CD4-positive, alpha-beta T cell treated with Interleukin-15 for 1 hour (primary cell): ENCODE results near the gene STK4.

Source experiments
- DNase-seq: peaks from one replicate; pipeline ENCODE4 v3.0.0-alpha.2; 2020

Gene STK4

DNA sequence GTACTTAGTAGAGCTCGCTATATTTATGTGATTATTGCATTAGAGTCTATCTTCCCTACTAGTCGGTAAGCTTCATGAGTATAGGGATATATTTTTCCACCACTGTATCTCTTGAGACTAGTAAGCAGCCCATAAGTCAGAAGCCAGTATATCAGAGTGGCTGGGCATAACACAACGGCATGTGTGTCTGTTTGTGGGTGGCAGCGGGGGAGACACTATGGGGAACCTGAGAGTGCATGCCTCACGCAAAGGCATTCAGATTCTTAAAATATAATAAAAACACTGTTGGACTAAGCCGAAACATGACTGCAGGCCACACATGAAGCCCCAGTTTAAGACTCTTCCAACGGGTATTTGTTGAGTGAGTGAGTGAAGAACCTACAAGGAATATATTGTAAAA is 126.6 kb downstream of the STK4 start:
- DNase-seq = no peak

GRCh38 chr20:45094201-45094600 is 127.9 kb downstream of the STK4 start:
- no peak for DNase-seq

DNA sequence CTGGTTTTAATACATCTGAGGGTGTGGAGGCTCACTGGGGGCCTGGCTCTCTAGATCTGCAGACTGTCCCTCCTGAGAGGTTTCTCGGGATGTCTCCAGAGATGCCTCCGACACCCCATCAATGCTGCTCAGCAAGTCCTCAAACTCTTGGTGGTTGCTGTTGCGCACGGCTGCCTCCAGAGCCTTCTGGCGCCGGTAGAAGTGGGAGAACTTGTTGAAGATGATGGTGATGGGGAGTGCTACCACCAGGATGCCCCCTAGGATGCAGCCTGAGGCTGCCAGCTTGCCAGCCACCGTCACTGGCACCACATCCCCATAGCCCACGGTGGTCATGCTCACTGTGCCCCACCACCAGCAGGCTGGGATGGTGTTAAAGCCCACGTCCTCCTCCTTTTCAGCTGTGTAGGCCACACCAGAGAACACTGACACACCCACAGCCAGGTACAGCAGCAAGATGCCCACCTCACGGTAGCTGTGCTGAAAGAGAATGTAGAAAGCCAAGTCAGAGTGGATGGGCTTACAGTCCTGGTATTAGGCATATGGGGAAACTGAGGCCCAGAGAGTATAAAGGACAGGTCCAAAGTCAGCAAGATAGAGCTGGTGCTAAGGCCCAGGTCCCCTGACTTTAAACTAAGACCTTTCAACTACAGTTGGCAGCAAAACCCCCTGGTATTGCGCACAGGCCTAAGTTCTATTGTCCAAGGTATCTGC is 128.7 kb downstream of the STK4 start:
- no peak for DNase-seq

DNA sequence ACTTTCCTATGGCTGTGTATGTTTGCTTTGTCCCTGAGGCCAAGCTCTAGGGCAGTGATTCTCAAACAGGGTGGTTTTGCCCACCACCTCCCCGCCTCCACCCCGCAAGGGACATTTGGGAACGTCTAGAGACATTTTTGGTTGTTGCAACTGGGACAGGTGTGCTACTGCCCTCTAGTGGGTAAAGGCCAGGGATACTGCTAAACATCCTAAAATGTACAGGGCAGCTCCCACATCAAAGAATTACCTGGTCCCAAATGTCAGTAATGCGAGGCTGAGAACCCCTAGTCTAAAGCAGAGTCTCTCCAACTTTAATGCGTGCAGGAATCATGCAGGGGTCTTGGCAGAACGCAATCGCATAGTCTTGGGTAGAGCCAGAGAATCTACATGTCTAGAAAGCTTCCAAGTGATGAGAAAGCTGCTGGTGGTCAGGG is 129.5 kb downstream of the STK4 start:
- peak; percentile 50 for DNase-seq

GRCh38 chr20:45096781-45097180 is 130.5 kb downstream of the STK4 start:
- DNase-seq = no peak

GRCh38 chr20:45097485-45098102 is 131.3 kb downstream of the STK4 start:
- peak; percentile 26 for DNase-seq

DNA sequence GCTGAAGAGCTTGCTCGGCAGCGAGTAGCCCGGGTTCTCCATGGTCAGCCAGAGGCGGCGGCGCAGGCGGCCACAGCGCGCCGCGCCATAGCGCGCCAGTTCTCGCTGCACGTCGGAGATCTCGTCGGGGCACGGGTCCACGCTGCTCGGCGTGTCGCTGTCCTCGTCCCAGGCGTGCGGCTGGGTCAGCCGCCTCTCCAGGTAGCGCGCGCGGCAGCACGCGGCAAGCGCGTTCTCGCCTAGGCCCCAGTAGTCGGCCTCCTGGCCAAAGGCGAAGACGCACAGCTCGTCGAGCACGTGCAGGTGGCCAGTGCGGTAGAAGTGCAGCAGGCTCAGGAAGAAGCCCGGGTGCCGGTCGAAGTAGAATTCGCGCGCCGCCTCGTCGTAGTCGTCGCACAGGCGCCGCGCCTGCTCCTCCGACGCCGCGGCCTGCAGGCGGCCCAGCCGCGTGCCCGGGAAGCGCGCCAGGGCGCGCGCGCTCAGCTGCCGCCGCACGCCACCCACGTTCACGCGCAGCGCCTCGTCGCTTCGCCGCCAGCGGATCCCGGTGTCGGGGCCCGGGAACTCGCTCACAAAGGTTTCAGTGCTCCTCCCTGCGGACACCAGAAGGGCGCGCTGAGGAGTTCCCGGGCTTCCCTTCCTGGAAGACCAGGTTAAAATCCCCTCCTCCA is 131.9 kb downstream of the STK4 start:
- DNase-seq = no peak

DNA sequence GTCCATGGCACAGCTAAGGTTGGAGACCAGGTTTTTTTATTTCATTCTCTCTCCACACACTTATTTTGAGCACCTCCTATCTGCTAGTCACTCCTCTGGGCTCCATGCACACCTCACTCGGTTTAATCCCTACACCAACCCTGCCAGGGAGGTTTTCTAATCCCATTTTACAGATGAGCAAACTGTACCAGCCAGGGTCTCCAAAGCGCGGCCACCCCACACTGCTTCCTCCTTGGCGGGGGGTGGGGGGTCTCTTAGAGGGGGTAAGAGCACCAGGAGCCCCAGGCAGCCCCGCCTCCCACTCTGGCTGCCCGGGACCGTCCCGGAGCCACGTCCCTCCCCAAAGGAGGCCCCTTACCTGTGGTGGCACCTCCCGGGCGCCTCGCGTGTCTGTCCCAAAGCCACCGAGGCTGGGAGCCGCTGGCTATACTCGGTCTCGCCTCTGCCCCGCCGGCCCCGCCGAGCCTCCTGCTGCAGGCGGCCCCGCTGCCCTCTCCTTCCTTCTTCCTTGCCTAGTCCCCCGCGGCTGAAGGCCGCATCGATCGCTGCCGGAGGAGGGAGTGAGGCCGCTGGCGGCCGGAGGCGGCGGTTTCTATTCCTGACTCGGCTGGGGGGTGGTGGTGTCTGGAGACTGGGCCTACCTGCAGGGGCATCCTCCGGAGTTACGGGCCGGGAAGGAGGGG is 134.4 kb downstream of the STK4 start, which contains the start of gene KCNS1:
KCNS1 (minus strand) TSS at position 565 of the 683 bp plus-strand sequence. CDS start 1,891 bp downstream, outside the sequence.
- no peak for DNase-seq

DNA sequence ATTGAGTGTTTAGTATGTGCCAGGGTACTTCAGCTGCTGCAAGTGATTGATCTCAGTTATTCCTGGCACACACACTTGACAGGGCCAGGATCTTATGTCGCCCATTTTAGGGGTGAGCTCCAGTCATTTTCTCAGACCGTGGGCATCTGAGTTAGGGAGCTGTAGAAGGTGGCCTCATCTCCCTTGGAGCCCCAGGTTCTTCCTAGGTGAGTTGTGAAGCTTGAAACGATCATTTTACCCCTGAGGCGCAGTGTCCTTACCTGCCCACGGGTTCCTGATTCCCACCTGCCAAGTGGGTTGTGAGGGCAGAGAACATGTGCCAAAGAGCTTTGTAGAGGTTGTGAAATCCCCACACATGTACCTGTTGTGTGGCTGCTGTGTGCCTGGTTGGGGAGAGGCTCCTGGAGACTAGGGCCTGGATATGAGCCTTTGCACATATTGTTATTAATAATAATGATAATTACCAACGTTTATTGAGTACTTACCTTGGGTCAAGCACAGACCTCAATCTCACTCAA is 135.1 kb downstream of the STK4 start:
- no peak for DNase-seq

DNA sequence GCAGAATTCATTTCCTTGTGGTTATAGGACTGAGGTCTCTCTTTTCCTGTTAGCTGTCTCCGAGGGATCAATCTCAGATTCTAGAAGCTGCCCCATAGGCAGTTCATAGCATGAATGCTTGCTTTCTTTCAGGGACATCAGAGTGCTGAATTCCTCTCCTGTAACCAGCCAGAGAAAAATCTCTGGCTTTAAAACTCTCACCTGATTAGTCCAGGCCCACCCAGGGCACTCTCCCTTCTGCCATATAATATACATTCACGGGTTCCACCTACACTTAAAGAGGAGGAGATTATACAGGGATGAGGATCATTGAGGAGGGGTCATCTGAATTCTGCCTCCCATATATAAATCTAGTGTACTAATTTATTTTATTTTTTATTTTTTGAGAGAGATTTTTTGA is 136.8 kb downstream of the STK4 start:
- no peak for DNase-seq

- DNase-seq = no peak
Measured at GRCh38 chr20:45104786-45105185, 138.5 kb downstream of the STK4 start.

- no peak for DNase-seq
Measured at GRCh38 chr20:45105317-45105716, 139.0 kb downstream of the STK4 start.

DNA sequence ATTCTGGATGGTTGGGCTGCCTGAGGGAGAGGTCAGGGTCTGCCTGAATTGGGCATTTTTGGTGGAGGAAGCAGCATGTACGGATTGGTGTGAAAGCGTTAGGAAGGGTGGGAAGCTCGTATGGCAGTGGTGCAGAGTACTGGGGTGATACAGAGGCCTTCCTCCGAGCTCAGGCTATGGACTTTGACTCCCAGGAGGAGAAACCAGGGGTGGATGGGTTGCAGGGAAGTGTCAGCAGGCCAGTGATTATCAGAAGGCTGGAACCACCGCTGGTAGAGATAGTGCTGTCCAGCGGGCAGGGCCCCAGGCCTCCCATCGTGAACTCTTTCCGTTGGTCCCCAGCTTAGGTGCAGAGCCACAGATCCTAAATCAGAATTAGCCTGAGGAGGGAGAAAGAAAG is 143.3 kb downstream of the STK4 start:
- no peak for DNase-seq

- DNase-seq = no peak
Measured at GRCh38 chr20:45110301-45110700, 144.0 kb downstream of the STK4 start.

- no peak for DNase-seq
Measured at GRCh38 chr20:45111285-45111684, 145.0 kb downstream of the STK4 start.

GRCh38 chr20:45111799-45112471 is 145.6 kb downstream of the STK4 start:
- DNase-seq = no peak

DNA sequence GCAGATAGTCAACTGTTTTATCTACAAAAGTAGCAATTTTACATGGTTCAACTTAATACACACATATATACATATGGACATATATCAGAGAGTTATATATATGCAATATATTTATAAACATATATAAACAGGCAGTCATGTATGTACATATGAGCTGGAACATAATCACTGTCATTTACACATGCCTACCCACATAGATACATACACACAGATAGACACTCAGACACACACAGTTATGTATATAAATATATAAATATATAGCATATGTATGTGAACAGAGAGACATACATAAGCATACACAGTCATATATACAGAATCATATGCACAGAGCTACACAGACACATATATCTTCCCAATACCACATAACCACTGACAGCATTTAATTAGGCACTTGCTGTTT is 146.4 kb downstream of the STK4 start:
- no peak for DNase-seq

- no peak for DNase-seq
Measured at GRCh38 chr20:45113865-45114264, 147.6 kb downstream of the STK4 start.

DNA sequence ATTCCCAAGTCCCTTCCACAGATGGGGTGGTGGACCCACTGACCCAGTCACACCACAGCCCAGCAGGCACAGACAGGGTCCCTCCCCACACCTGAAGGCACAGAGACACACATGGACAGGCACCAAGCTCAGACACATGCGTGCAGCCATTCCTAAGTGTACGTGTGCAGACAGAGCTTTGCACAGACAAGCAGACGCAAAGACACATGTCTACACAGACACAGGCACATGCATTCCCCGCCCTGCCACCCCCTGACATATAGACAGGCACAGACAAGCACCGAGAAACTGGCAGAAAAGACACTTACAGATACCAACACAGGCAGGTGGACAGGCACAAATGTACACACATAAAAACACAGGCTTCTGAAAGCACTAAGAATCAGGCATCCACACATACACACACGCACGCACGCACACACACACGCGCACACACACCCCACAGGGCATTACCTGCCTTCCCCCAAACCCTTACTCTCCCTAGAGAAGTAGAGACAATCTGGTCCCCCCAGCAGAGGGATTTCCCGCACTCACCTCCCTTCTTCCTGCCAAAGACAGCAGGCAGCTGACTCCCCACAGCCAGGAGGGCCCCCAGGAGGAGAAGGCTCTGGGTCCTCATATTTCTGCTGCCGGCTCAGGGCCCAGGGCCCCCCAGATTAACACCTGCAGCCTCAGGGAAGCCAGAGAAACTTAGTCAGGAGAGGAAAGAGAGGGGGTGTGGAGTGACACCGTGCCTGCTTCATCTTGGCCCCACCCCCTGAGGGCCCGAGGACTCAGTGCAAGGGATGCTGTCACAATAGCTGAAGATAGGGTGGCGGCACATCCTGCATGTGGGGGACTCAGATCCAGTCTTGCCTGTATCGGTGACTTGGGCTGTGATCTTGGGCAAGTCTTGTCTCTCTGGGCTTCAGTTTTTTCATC is 148.4 kb downstream of the STK4 start, which contains the start of gene WFDC5:
WFDC5 (minus strand) TSS at position 710 of the 921 bp plus-strand sequence; CDS start at position 619, 91 bp downstream.
- DNase-seq = no peak

DNA sequence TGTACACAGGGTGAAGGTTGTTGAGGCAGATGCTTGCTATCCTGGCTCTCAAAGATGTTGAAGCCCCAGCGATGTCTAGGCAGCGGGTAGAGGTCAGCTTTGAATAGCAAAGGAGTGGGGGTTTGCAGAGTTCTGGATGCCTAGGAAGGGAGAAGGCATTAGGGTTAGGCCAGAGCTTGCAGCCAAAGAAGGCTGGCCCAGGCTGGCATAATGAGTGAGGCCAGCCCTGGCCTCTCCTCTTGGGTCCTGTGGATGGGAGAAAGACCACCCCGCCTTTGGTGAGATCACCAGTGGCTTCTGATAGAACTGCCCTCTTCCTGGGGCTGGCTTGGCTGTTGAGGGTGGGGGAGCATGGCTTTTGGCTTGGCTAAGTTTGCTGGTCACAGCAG is 149.1 kb downstream of the STK4 start:
- no peak for DNase-seq

DNA sequence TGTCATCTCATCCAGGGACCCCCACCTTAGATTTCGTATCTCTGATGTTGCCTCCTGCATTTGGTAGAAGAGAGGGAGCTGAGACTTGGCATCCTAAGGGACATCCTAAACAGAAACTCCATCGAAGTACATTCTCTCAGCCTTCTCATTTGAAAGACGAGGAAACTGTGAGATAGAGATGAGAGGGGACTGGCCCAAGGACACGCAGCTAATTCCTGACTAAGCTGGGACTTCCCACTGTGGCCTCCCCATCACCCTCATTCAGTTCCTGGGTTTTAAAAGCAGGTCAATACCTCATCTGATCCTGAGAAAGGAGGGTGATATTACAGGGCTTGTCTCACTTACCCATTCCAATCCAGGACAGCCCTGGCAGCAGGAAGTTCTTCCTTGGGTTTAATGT is 149.5 kb downstream of the STK4 start:
- no peak for DNase-seq
